GM12872 (cell line): ENCODE data around the gene TMEM87B.

Experiments
- CTCF ChIP-seq: IDR thresholded peaks from 3 replicates; pipeline ENCODE4 v1.5.1; 2011; ENCODE audit warnings: low read depth, mild to moderate bottlenecking, low read length, moderate library complexity; ENCODE audit not compliant: insufficient read depth

Gene TMEM87B

GRCh38 chr2:112129060-112129459 is 74.0 kb downstream of the TMEM87B start:
- TF ChIP-seq CTCF = no peak

- no peak for TF ChIP-seq CTCF
Observed at GRCh38 chr2:112133344-112133743, 78.3 kb downstream of the TMEM87B start.

DNA sequence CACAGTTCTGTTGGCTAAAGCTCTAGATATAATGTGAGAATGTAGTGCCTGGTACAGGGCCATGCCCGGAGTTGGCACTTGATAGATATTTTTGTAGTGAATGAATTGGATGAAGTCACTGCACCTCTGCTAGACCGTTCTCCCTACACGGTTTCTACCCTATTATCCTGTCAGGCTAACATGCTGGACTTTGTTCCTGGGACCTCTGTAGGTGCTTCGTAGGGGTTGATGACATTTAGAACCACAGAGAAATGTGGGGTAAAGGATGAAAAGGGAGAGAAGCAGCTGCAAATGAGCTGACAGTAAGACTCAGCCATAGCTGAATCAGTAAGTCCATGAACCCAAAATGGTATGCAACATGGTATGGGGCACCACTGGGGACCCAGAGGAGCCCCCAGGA is 79.1 kb downstream of the TMEM87B start:
- TF ChIP-seq CTCF = no peak

DNA sequence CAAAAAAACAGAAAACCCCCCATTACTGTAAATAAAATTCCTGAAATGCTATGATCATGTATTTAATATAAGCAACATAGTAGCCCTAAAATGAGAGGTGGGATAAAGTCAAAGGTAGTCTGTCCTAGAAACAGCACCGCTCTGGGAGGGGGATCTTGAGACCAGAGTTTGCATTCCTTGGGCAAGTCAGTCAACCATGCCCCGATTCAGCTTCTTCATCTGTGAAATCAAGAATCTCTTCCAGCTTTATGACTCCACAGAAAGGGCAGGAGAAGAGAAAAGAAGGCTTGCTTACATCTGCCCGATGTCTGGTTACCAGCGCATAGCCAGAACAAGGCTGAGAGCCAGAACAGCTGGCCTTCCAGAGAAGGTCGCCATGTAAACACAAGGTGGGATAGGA is 81.0 kb downstream of the TMEM87B start:
- no peak for TF ChIP-seq CTCF

- no peak for TF ChIP-seq CTCF
Observed at GRCh38 chr2:112137516-112138158, 82.6 kb downstream of the TMEM87B start.

DNA sequence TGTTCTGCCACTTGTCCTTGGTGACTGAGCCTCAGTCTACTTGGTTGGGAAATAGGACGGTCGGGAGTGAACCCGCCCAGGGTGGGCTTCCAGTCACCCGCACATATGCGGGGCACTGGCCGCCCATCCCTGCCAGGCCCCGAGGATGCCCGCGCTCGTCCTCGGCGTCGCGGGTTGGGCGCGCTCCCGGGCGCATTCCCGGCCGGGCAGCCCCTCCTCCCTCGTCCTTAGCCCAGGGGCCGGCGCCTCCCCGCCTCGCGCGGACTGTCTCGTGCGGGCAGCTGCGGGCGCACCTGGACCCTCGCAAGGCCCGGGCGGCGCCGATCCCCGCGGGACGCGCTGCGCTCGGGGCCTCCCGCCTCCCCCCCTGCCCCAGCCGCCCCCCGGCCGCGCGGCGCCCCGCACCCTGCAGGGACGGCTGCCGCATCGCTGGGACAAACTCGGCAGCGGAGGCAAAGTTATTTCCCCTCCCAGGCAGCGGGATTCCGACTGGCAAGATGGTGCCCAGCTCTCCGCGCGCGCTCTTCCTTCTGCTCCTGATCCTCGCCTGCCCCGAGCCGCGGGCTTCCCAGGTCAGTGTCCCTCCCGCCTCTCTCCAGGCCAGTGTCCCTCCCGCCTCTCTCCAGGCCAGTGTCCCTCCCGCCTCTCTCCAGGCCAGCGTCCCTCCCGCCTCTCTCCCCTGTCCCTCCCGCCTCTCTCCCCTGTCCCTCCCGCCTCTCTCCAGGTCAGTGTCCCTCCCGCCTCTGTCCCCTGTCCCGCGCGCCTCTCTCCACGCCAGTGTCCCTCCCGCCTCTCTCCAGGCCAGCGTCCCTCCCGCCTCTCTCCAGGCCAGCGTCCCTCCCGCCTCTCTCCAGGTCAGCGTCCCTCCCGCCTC is 83.3 kb downstream of the TMEM87B start, which contains the start of gene FBLN7:
TSS of gene FBLN7 (plus strand) at position 227 of the 874 bp plus-strand sequence. CDS start at position 498, 271 bp downstream.
- no peak for TF ChIP-seq CTCF

DNA sequence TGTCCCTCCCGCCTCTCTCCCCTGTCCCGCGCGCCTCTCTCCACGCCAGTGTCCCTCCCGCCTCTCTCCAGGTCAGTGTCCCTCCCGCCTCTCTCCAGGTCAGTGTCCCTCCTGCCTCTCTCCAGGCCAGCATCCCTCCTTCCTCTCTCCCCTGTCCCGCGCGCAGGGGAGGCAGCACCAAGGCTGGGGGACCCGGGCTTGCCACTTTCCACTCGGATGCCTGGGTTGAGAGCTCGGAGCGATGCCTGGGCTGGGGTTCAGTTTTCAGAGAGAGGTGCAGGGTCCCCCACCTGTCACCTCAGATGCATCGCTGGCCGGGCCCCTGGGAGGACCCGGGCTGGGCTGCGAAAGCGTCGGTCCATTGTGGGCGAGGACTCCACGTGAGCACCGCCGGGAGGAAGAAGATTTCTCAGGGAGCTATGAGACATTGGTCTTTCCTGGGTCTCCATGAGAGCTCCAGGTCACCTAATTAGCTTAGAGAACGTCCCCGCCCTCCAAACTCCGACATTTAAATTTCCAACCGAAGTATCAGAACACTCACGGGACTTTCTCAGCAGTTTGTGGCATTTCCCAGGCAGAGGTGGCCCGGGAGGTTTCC is 85.2 kb downstream of the TMEM87B start:
- no peak for TF ChIP-seq CTCF
